ENCODE data around the gene RIT1.

DNA sequence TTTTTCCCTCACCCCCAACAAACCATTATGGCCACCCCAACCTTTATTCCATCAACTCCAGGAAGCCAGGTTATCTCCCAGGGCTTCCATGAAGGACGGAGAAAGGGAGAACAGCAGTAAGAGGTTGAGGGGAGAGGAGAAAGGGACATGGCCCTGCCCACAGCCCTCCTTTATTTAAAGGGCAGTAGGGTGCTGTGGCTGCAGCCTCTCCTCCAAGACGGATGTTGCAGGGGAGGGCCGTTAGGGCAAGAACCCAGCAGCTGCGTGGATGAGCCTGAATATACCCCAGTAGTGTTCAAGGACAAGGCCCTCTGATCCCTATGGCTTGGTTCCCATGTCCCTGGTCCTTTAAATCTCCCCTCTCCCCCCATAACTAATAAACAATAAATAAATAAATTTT, 36.1 kb upstream of the RIT1 start:
- TF ChIP-seq, protein P1, sequence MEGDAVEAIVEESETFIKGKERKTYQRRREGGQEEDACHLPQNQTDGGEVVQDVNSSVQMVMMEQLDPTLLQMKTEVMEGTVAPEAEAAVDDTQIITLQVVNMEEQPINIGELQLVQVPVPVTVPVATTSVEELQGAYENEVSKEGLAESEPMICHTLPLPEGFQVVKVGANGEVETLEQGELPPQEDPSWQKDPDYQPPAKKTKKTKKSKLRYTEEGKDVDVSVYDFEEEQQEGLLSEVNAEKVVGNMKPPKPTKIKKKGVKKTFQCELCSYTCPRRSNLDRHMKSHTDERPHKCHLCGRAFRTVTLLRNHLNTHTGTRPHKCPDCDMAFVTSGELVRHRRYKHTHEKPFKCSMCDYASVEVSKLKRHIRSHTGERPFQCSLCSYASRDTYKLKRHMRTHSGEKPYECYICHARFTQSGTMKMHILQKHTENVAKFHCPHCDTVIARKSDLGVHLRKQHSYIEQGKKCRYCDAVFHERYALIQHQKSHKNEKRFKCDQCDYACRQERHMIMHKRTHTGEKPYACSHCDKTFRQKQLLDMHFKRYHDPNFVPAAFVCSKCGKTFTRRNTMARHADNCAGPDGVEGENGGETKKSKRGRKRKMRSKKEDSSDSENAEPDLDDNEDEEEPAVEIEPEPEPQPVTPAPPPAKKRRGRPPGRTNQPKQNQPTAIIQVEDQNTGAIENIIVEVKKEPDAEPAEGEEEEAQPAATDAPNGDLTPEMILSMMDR (conservative IDR thresholded peaks at IDR 0.05; ENCODE audit: low read depth, low read length) = no peak
- no peak for TF ChIP-seq EZH2 (IDR thresholded peaks at IDR 0.05; ENCODE audit: low read length, unreplicated experiment)
